HG03575 (cell line): ENCODE data around the gene PRSS1.

ENCODE experiments used
- ATAC-seq: cut with Tn5 transposase; IDR thresholded peaks from one replicate; pipeline ENCODE4 v1.9.1; 2021; ENCODE audit not compliant: unreplicated experiment, insufficient number of reproducible peaks, low FRiP score; ENCODE audit errors: extremely low read depth

PRSS1 gene

GRCh38 chr7:142788303-142789289 lies 39.3 kb downstream of the PRSS1 start:
- no peak for ATAC-seq

- no peak for ATAC-seq
These were observed 40.2 kb downstream of the PRSS1 start for GRCh38 chr7:142789441-142789840.

GRCh38 chr7:142790056-142790455 lies 40.8 kb downstream of the PRSS1 start:
- no peak for ATAC-seq

- no peak for ATAC-seq
These were observed 41.3 kb downstream of the PRSS1 start for GRCh38 chr7:142790555-142790954.

DNA sequence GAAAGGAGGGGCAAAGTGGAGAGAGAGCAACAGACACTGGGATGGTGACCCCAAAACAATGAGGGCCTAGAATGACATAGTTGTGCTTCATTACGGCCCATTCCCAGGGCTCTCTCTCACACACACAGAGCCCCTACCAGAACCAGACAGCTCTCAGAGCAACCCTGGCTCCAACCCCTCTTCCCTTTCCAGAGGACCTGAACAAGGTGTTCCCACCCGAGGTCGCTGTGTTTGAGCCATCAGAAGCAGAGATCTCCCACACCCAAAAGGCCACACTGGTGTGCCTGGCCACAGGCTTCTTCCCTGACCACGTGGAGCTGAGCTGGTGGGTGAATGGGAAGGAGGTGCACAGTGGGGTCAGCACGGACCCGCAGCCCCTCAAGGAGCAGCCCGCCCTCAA lies 42.2 kb downstream of the PRSS1 start:
- no peak for ATAC-seq

GRCh38 chr7:142792129-142792528 lies 42.9 kb downstream of the PRSS1 start:
- no peak for ATAC-seq

DNA sequence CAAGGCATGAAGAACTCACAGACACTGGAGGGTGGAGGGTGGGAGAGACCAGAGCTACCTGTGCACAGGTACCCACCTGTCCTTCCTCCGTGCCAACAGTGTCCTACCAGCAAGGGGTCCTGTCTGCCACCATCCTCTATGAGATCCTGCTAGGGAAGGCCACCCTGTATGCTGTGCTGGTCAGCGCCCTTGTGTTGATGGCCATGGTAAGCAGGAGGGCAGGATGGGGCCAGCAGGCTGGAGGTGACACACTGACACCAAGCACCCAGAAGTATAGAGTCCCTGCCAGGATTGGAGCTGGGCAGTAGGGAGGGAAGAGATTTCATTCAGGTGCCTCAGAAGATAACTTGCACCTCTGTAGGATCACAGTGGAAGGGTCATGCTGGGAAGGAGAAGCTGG lies 43.3 kb downstream of the PRSS1 start:
- ATAC-seq, result no peak

DNA sequence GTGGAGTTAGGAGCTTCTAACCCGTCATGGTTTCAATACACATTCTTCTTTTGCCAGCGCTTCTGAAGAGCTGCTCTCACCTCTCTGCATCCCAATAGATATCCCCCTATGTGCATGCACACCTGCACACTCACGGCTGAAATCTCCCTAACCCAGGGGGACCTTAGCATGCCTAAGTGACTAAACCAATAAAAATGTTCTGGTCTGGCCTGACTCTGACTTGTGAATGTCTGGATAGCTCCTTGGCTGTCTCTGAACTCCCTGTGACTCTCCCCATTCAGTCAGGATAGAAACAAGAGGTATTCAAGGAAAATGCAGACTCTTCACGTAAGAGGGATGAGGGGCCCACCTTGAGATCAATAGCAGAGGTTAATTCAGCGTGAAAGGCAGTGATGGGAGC lies 43.9 kb downstream of the PRSS1 start:
- ATAC-seq, result no peak

- ATAC-seq, result no peak
These were observed 46.1 kb downstream of the PRSS1 start for GRCh38 chr7:142795339-142795863.

DNA sequence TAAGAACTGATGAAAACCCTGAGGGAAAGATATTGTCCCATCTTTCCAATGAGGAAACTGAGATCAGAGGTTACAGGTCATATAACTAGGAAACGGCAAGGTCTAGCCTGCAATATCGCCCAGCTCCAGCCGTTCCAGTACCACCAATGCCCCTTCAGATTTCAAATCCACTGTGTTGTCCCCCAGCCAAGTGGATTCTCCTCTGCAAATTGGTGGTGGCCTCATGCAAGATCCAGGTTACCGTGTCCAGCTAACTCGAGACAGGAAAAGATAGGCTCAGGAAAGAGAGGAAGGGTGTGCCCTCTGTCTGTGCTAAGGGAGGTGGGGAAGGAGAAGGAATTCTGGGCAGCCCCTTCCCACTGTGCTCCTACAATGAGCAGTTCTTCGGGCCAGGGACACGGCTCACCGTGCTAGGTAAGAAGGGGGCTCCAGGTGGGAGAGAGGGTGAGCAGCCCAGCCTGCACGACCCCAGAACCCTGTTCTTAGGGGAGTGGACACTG lies 46.8 kb downstream of the PRSS1 start:
- no peak for ATAC-seq

DNA sequence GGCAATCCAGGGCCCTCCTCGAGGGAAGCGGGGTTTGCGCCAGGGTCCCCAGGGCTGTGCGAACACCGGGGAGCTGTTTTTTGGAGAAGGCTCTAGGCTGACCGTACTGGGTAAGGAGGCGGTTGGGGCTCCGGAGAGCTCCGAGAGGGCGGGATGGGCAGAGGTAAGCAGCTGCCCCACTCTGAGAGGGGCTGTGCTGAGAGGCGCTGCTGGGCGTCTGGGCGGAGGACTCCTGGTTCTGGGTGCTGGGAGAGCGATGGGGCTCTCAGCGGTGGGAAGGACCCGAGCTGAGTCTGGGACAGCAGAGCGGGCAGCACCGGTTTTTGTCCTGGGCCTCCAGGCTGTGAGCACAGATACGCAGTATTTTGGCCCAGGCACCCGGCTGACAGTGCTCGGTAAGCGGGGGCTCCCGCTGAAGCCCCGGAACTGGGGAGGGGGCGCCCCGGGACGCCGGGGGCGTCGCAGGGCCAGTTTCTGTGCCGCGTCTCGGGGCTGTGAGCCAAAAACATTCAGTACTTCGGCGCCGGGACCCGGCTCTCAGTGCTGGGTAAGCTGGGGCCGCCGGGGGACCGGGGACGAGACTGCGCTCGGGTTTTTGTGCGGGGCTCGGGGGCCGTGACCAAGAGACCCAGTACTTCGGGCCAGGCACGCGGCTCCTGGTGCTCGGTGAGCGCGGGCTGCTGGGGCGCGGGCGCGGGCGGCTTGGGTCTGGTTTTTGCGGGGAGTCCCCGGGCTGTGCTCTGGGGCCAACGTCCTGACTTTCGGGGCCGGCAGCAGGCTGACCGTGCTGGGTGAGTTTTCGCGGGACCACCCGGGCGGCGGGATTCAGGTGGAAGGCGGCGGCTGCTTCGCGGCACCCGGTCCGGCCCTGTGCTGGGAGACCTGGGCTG lies 47.5 kb downstream of the PRSS1 start:
- no peak for ATAC-seq

DNA sequence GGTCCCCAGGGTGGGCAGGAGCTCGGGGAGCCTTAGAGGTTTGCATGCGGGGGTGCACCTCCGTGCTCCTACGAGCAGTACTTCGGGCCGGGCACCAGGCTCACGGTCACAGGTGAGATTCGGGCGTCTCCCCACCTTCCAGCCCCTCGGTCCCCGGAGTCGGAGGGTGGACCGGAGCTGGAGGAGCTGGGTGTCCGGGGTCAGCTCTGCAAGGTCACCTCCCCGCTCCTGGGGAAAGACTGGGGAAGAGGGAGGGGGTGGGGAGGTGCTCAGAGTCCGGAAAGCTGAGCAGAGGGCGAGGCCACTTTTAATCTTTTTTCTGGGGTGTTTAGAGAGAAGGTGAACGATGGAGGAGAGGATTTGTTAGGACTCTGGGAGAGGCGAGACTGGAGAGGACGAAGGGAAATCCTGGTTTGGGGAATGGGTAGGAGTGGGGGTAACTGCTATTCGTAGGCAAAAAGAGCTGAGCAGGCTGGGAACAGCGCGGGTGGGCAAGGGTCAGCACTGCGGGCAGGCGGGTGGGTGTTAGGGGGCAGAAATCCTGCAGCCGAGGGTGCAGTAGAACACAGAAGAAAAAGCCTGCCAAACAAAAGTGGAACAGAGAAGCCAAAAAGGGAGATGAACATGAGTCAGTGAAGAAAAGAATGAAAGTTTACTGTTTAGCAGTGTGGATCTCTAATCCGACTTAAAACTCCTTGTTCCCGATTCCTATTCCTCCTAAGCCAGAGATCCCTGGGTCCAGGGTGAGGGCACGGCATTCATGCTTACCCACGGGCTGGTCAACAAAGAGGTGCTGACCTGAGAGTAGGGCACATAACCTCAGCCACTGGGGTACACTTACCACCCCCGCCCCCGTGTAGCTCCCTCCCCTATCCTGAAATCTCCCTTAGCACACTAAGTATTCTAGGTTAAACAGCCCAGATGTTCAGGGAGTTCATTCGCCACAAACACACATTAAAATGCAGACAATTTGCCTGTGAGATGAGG lies 48.4 kb downstream of the PRSS1 start:
- ATAC-seq, result no peak

- ATAC-seq, result no peak
These were observed 49.5 kb downstream of the PRSS1 start for GRCh38 chr7:142798451-142799436.

- no peak for ATAC-seq
These were observed 50.2 kb downstream of the PRSS1 start for GRCh38 chr7:142799437-142799835.

GRCh38 chr7:142800088-142800487 lies 50.8 kb downstream of the PRSS1 start:
- ATAC-seq, result no peak

- no peak for ATAC-seq
These were observed 51.5 kb downstream of the PRSS1 start for GRCh38 chr7:142800699-142801260.
